Measurements from ENCODE around the gene CNFN.

DNA sequence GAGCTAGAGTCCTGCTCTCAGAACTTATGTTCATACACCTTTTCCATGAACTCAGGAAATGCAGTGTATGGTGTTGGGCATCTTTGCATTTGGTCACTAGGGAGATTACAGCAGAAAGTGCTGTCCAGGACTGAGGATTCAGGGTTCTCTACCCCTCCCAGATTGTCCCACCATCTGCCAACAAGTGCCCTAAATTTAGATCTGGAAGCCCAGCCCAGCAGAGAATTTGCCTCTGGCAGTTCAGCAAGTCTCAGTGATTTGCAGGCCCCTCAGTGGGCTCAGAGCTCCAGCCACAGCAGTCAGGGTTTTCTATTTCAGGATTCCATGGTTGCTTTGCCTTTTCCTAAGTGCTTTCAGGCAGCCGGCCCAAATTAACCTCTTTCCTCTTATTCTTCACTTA, 23.4 kb downstream of the CNFN start:
- TF ChIP-seq POLR2AphosphoS5 (IDR thresholded peaks at IDR 0.05; ENCODE audit: low read length): no peak
- TF ChIP-seq, protein P1, sequence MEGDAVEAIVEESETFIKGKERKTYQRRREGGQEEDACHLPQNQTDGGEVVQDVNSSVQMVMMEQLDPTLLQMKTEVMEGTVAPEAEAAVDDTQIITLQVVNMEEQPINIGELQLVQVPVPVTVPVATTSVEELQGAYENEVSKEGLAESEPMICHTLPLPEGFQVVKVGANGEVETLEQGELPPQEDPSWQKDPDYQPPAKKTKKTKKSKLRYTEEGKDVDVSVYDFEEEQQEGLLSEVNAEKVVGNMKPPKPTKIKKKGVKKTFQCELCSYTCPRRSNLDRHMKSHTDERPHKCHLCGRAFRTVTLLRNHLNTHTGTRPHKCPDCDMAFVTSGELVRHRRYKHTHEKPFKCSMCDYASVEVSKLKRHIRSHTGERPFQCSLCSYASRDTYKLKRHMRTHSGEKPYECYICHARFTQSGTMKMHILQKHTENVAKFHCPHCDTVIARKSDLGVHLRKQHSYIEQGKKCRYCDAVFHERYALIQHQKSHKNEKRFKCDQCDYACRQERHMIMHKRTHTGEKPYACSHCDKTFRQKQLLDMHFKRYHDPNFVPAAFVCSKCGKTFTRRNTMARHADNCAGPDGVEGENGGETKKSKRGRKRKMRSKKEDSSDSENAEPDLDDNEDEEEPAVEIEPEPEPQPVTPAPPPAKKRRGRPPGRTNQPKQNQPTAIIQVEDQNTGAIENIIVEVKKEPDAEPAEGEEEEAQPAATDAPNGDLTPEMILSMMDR (IDR thresholded peaks at IDR 0.05 in 2 of 3, conservative IDR thresholded peaks at IDR 0.05 in 1 of 3; ENCODE audit: control insufficient read depth in 2 of 3, extremely low read depth in 1 of 3, insufficient read depth in 1 of 3, low read depth in 3 of 3, low read length in 3 of 3): no peak

Measured in GM12878 (cell line).